ENCODE data around the gene GPR75.

GPR75 gene

GRCh38 chr2:53859206-53860181 is at the start of gene GPR75:
GPR75 (minus strand) TSS chr2:53859967; CDS start chr2:53854756, 5,211 bp downstream.
- DNase-seq: no peak

GRCh38 chr2:53907582-53907981 is 47.8 kb upstream of the GPR75 start:
- DNase-seq: no peak

GRCh38 chr2:53905396-53905795 is 45.6 kb upstream of the GPR75 start:
- no peak for DNase-seq

GRCh38 chr2:53903011-53903410 is 43.2 kb upstream of the GPR75 start:
- DNase-seq: no peak

- DNase-seq: no peak
Measured at GRCh38 chr2:53901192-53901591, 41.4 kb upstream of the GPR75 start.

- no peak for DNase-seq
Measured at GRCh38 chr2:53896864-53897263, 37.1 kb upstream of the GPR75 start.

- no peak for DNase-seq
Measured at GRCh38 chr2:53886406-53887280, 26.9 kb upstream of the GPR75 start.

GRCh38 chr2:53884883-53885282 is 25.1 kb upstream of the GPR75 start:
- DNase-seq: no peak

GRCh38 chr2:53881986-53882385 is 22.2 kb upstream of the GPR75 start:
- no peak for DNase-seq

- DNase-seq: no peak
Measured at GRCh38 chr2:53881360-53881759, 21.6 kb upstream of the GPR75 start.

GRCh38 chr2:53880756-53881155 is 21.0 kb upstream of the GPR75 start:
- DNase-seq: no peak

GRCh38 chr2:53877556-53877955 is 17.8 kb upstream of the GPR75 start:
- no peak for DNase-seq

GRCh38 chr2:53877112-53877511 is 17.3 kb upstream of the GPR75 start:
- DNase-seq: no peak

GRCh38 chr2:53874401-53874950 is 14.7 kb upstream of the GPR75 start:
- no peak for DNase-seq

GRCh38 chr2:53867773-53868172 is 8.0 kb upstream of the GPR75 start:
- no peak for DNase-seq

GRCh38 chr2:53867169-53867568 is 7.4 kb upstream of the GPR75 start:
- no peak for DNase-seq

- DNase-seq: no peak
Measured at GRCh38 chr2:53865962-53866361, 6.2 kb upstream of the GPR75 start.

GRCh38 chr2:53865264-53865663 is 5.5 kb upstream of the GPR75 start:
- no peak for DNase-seq

GRCh38 chr2:53863538-53864227 is 3.9 kb upstream of the GPR75 start:
- no peak for DNase-seq

- DNase-seq: no peak
Measured at GRCh38 chr2:53861824-53862223, 2.1 kb upstream of the GPR75 start.

GRCh38 chr2:53856272-53856671 is 3.5 kb downstream of the GPR75 start:
- DNase-seq: no peak

GRCh38 chr2:53854678-53855077 is 5.1 kb downstream of the GPR75 start:
- DNase-seq: no peak

- DNase-seq: no peak
Measured at GRCh38 chr2:53852532-53852931, 7.2 kb downstream of the GPR75 start.
